NCI-H2196 treated with DMSO at 0.1 percent for 48 hours (cell line): ENCODE data around the gene CCDC71L.
"Not testable (repeated sequence)": the region's sequence is repeated elsewhere in the genome, so short reads cannot be mapped to it uniquely, and the experiment has no call there.

Experiments used
- DNase-seq: peaks from one replicate; lab custom pipeline; 2025; ENCODE audit not compliant: unreplicated experiment; lab: John Stamatoyannopoulos, UW

The CCDC71L gene

GRCh38 chr7:106660862-106661720, at the start of gene CCDC71L:
TSS of gene CCDC71L (minus strand) at chr7:106661158. CDS start at chr7:106660896, 262 bp downstream.
- peak; percentile 92 for DNase-seq

GRCh38 chr7:106709604-106710003, 48.6 kb upstream of the CCDC71L start:
- DNase-seq: not testable (repeated sequence)

GRCh38 chr7:106704000-106704840, 43.3 kb upstream of the CCDC71L start:
- DNase-seq: no peak

- DNase-seq: no peak
Measured at GRCh38 chr7:106693677-106694353, 32.9 kb upstream of the CCDC71L start.

GRCh38 chr7:106692450-106693051, 31.6 kb upstream of the CCDC71L start:
- DNase-seq: no peak

GRCh38 chr7:106688161-106688560, 27.2 kb upstream of the CCDC71L start:
- not testable (repeated sequence) for DNase-seq

- DNase-seq: no peak
Measured at GRCh38 chr7:106683941-106684340, 23.0 kb upstream of the CCDC71L start.

GRCh38 chr7:106681815-106682495, 21.0 kb upstream of the CCDC71L start:
- no peak for DNase-seq

GRCh38 chr7:106679153-106679931, 18.4 kb upstream of the CCDC71L start:
- no peak for DNase-seq

GRCh38 chr7:106678795-106679152, 17.8 kb upstream of the CCDC71L start:
- no peak for DNase-seq

- DNase-seq: not testable (repeated sequence)
Measured at GRCh38 chr7:106676506-106676905, 15.5 kb upstream of the CCDC71L start.

GRCh38 chr7:106673688-106674087, 12.7 kb upstream of the CCDC71L start:
- DNase-seq: not testable (repeated sequence)

- DNase-seq: not testable (repeated sequence)
Measured at GRCh38 chr7:106671930-106672329, 11.0 kb upstream of the CCDC71L start.

GRCh38 chr7:106671160-106671559, 10.2 kb upstream of the CCDC71L start:
- DNase-seq: no peak

- DNase-seq: no peak
Measured at GRCh38 chr7:106668861-106669524, 8.0 kb upstream of the CCDC71L start.

GRCh38 chr7:106666353-106666752, 5.4 kb upstream of the CCDC71L start:
- DNase-seq: no peak

- no peak for DNase-seq
Measured at GRCh38 chr7:106664343-106664742, 3.4 kb upstream of the CCDC71L start.

GRCh38 chr7:106659963-106660861, 746 bp downstream of the CCDC71L start:
- peak; percentile 43 for DNase-seq
